ENCODE measurements around the gene TMEM121. TPM values are rescaled to one million over a fixed set of nuclear protein-coding genes. Genes with fewer than 3 reads are reported as not detected.

Gene TMEM121
- total and polyA plus RNA-seq, 10 of the 15 experiments (the other 5 are each of a cell fraction or from before 2014, with no cell fraction given): 0.04 to 4.9 (median 1.2) TPM; not detected in 2

- TF ChIP-seq TCF3 (IDR thresholded peaks at IDR 0.05; ENCODE audit: borderline replicate concordance, insufficient read depth, low read depth, low read length): no peak
- no peak for TF ChIP-seq MAX (IDR thresholded peaks at IDR 0.05; ENCODE audit: low read depth, low read length)
- no peak for TF ChIP-seq PAX5 (IDR thresholded peaks at IDR 0.05; ENCODE audit: borderline replicate concordance, low read depth, low read length)
- no peak for TF ChIP-seq SMAD1 (IDR thresholded peaks at IDR 0.05; ENCODE audit: low read depth, partially characterized antibody)
- no peak for TF ChIP-seq CHD4 (IDR thresholded peaks at IDR 0.05)
- no peak for TF ChIP-seq ASH2L (IDR thresholded peaks at IDR 0.05; ENCODE audit: borderline replicate concordance, low read depth)
Observed at GRCh38 chr14:105503296-105503640, 23.1 kb upstream of the TMEM121 start (continued).

- intact Hi-C loops (cut with micrococcal nuclease; ENCODE audit: unreplicated experiment) (no loop called here), in situ Hi-C loops (cut with MboI) (no loop called here)
- Histone ChIP-seq H4K20me1 (ENCODE audit: control insufficient read depth, insufficient read depth) (no peaks in the 10 kb centered on the region), H3K36me3 (ENCODE audit: control insufficient read depth in 2 of 2, insufficient read depth in 2 of 2, low read length in 1 of 2) (no peaks in the 10 kb centered on the region), H3K9ac (ENCODE audit: control insufficient read depth, insufficient read depth, low read length) (no peak overlapping the region), H3K27me3 (replicated peaks in 1 of 2; ENCODE audit: control insufficient read depth in 2 of 2, insufficient read depth in 2 of 2, low read length in 1 of 2) (peaks cover 1 to 3% of the 10 kb centered on the region in 2 experiments; a peak in 1 of 4 replicates), H2AFZ (ENCODE audit: control insufficient read depth, low read depth, low read length) (no peak overlapping the region), H3K4me3 (no peak overlapping the region), H3K27ac (ENCODE audit: control insufficient read depth, insufficient read depth) (no peak overlapping the region), H3K4me2 (ENCODE audit: control insufficient read depth, insufficient read depth) (no peak overlapping the region), H3K4me1 (ENCODE audit: control insufficient read depth, insufficient read depth, low read length) (no peaks in the 10 kb centered on the region), H3K79me2 (ENCODE audit: control insufficient read depth, insufficient read depth, low read length) (no peaks in the 10 kb centered on the region), H3K9me3 (replicated peaks; ENCODE audit: control insufficient read depth, insufficient read depth, low read length) (no peaks in the 10 kb centered on the region)
- CTCF ChIA-PET: no interaction called here
- DNase-seq (ENCODE audit: low read depth, low spot score) (no peak), ATAC-seq (no peak), FAIRE-seq (no peak)
- POLR2A ChIA-PET: no interaction called here
- RAD21 ChIA-PET (ENCODE audit: unreplicated experiment): no interaction called here
- 53% methylated on average over 24 of the region's 29 CpGs for WGBS (ENCODE audit: insufficient coverage, insufficient replicate concordance, low lambda C conversion rate, missing lambda C conversion rate)
- no TSS peak for BruUV-seq (replicated peaks)
- SMC1A ChIA-PET (ENCODE audit: uncharacterized antibody, unreplicated experiment): no interaction called here
- TF ChIP-seq BCLAF1 (IDR thresholded peaks at IDR 0.05) (no peak), E2F8 (IDR thresholded peaks at IDR 0.05; ENCODE audit: low read depth, partially characterized antibody) (no peak), SKIL (IDR thresholded peaks at IDR 0.05; ENCODE audit: low read depth, poor library complexity, severe bottlenecking) (no peak), ZNF274 (IDR thresholded peaks at IDR 0.05; ENCODE audit: insufficient read depth, insufficient read length) (no peak), STAT1 (conservative IDR thresholded peaks at IDR 0.05) (no peak), RUNX3 (IDR thresholded peaks at IDR 0.05; ENCODE audit: low read length) (no peak), RAD21 (IDR thresholded peaks at IDR 0.05; ENCODE audit: insufficient read depth, low read depth, low read length) (no peak), DPF2 (IDR thresholded peaks at IDR 0.05) (no peak), GATAD2B (conservative IDR thresholded peaks at IDR 0.05; ENCODE audit: low read depth) (no peak), ZSCAN29 (IDR thresholded peaks at IDR 0.05) (no peak)
Observed at GRCh38 chr14:105503935-105504692, 22.3 kb upstream of the TMEM121 start.

All from GM12878 (cell line).